Measurements from ENCODE around the gene RAET1G. TPM values are rescaled to one million over a fixed set of nuclear protein-coding genes. Genes with fewer than 3 reads are reported as not detected.

The RAET1G gene
- total and polyA plus RNA-seq, 9 of the 15 experiments (the other 6 are each of a cell fraction or from before 2014, with no cell fraction given), result 0.11 TPM; not detected in 8

GRCh38 chr6:149925974-149926777, 3.3 kb upstream of the RAET1G start (continued):
- TF ChIP-seq ZNF407 (IDR thresholded peaks at IDR 0.05; ENCODE audit: low read depth) (no peak), MLLT1 (IDR thresholded peaks at IDR 0.05) (no peak), CREM (IDR thresholded peaks at IDR 0.05; ENCODE audit: low read depth) (peak; percentile 55), POLR2G (IDR thresholded peaks at IDR 0.05; ENCODE audit: low read depth, low read length) (0 out of 2 replicates have a peak, but pooled peaks have one; percentile 36), ZBTB17 (CRISPR knock-in tag; IDR thresholded peaks at IDR 0.05) (no peak), MYC (IDR thresholded peaks at IDR 0.05; ENCODE audit: low read depth, low read length) (0 out of 2 replicates have a peak, but pooled peaks have one; percentile 4), MYC (CRISPR knock-in tag; IDR thresholded peaks at IDR 0.05; ENCODE audit: borderline replicate concordance, low read depth) (no peak), CC2D1A (IDR thresholded peaks at IDR 0.05) (peak; percentile 76), ASH1L (IDR thresholded peaks at IDR 0.05; ENCODE audit: borderline replicate concordance, low read depth, partially characterized antibody) (no peak), THRA (IDR thresholded peaks at IDR 0.05) (no peak), ZNF668 (CRISPR knock-in tag; IDR thresholded peaks at IDR 0.05) (no peak), RBM22 (IDR thresholded peaks at IDR 0.05; ENCODE audit: low read depth, low read length, poor library complexity, severe bottlenecking) (no peak), GABPA (tag; conservative IDR thresholded peaks at IDR 0.05; ENCODE audit: low read depth) (peak; percentile 10; the same call in 1 of the 2 replicates), HINFP (tag; conservative IDR thresholded peaks at IDR 0.05; ENCODE audit: low read depth) (no peak), PRMT5 (CRISPR knock-in tag; IDR thresholded peaks at IDR 0.05) (no peak)
